ENCODE data around the gene CLCN6. TPM values are rescaled to one million over a fixed set of nuclear protein-coding genes. Genes with fewer than 3 reads are reported as not detected.

Gene CLCN6
- total and polyA plus RNA-seq, 7 experiments from 2014 or later, result 3.4 to 23.0 (median 17.4) TPM

GRCh38 chr1:11788549-11789053, 17.4 kb upstream of the CLCN6 start:
- POLR2A ChIA-PET, result no interaction called here
- Histone ChIP-seq H3K36me3 (ENCODE audit: control insufficient read depth in 2 of 3, insufficient read depth in 3 of 3, low read length in 3 of 3) (peaks cover 0 to 38% (median 3%) of the 10 kb centered on the region in 3 experiments), H3K4me3 (ENCODE audit: low read length) (no peak overlapping the region), H3K9me3 (ENCODE audit: control insufficient read depth in 2 of 3, low read length in 3 of 3) (no peaks in the 10 kb centered on the region), H3K4me1 (ENCODE audit: control insufficient read depth in 2 of 2, insufficient read depth in 2 of 2, low read length in 2 of 2) (peaks cover 4 to 11% of the 10 kb centered on the region in 2 donors), H3K27me3 (ENCODE audit: control insufficient read depth in 2 of 2, insufficient read depth in 2 of 2, low read length in 2 of 2) (no peaks in the 10 kb centered on the region), H3K27ac (ENCODE audit: low read depth, low read length) (no peak overlapping the region)
- DNase-seq (no peak), ATAC-seq (no peak)
- Mint-ChIP-seq H3K4me1 (peaks cover 4 to 9% (median 6%) of the 10 kb centered on the region in 7 donors), H3K4me3 (no peak overlapping the region), H3K27ac (peak overlapping the region in 1 of 9 donors; percentile 43), H3K36me3 (peaks cover 0 to 8% (median 0%) of the 10 kb centered on the region in 5 donors), H3K27me3 (no peaks in the 10 kb centered on the region), H3K9me3 (no peaks in the 10 kb centered on the region)
- CTCF ChIA-PET, result no interaction called here
- intact Hi-C loops (cut with micrococcal nuclease), result no loop called here

GRCh38 chr1:11789126-11790067, 16.6 kb upstream of the CLCN6 start:
- H3K27ac Mint-ChIP-seq, result peak overlapping the region in 1 of 9 donors; percentile 43
- H3K4me3 Mint-ChIP-seq, result no peak overlapping the region
- ChIA-PET POLR2A (interaction anchor here (0.6 kb wide), 1 partner anchor 13 kb away, joined by 5 read pairs; no protein-coding TSS in a partner anchor), CTCF (interaction anchor here (0.6 kb wide), 1 partner anchor 418 kb away, joined by 3 read pairs; no protein-coding TSS in a partner anchor)
- H3K27me3 Mint-ChIP-seq, result no peaks in the 10 kb centered on the region
- Histone ChIP-seq H3K4me1 (ENCODE audit: control insufficient read depth in 2 of 2, insufficient read depth in 2 of 2, low read length in 2 of 2) (peaks cover 4 to 11% of the 10 kb centered on the region in 2 donors), H3K36me3 (ENCODE audit: control insufficient read depth in 2 of 3, insufficient read depth in 3 of 3, low read length in 3 of 3) (peaks cover 0 to 46% (median 10%) of the 10 kb centered on the region in 3 experiments), H3K9me3 (ENCODE audit: control insufficient read depth in 2 of 3, low read length in 3 of 3) (no peaks in the 10 kb centered on the region), H3K4me3 (ENCODE audit: low read length) (no peak overlapping the region), H3K27me3 (ENCODE audit: control insufficient read depth in 2 of 2, insufficient read depth in 2 of 2, low read length in 2 of 2) (no peaks in the 10 kb centered on the region), H3K27ac (ENCODE audit: low read depth, low read length) (no peak overlapping the region)
- DNase-seq (no peak), ATAC-seq (no peak)
- H3K9me3 Mint-ChIP-seq, result no peaks in the 10 kb centered on the region
- intact Hi-C loops (cut with micrococcal nuclease), result no loop called here
- H3K4me1 Mint-ChIP-seq, result peaks cover 4 to 9% (median 6%) of the 10 kb centered on the region in 7 donors
- peaks cover 0 to 9% (median 0%) of the 10 kb centered on the region in 5 donors for H3K36me3 Mint-ChIP-seq

- Histone ChIP-seq H3K36me3 (ENCODE audit: control insufficient read depth in 2 of 3, insufficient read depth in 3 of 3, low read length in 3 of 3) (peaks cover 0 to 55% (median 10%) of the 10 kb centered on the region in 3 experiments), H3K27me3 (ENCODE audit: control insufficient read depth in 2 of 2, insufficient read depth in 2 of 2, low read length in 2 of 2) (no peaks in the 10 kb centered on the region), H3K4me1 (ENCODE audit: control insufficient read depth in 2 of 2, insufficient read depth in 2 of 2, low read length in 2 of 2) (peaks cover 0 to 2% of the 10 kb centered on the region in 2 donors), H3K9me3 (ENCODE audit: control insufficient read depth in 2 of 3, low read length in 3 of 3) (no peaks in the 10 kb centered on the region), H3K4me3 (ENCODE audit: low read length) (no peak overlapping the region), H3K27ac (ENCODE audit: low read depth, low read length) (no peak overlapping the region)
- Mint-ChIP-seq H3K4me3 (no peak overlapping the region), H3K27me3 (no peaks in the 10 kb centered on the region), H3K36me3 (peaks cover 0 to 18% (median 3%) of the 10 kb centered on the region in 5 donors), H3K27ac (peak overlapping the region in 1 of 9 donors; percentile 22), H3K9me3 (no peaks in the 10 kb centered on the region), H3K4me1 (peaks cover 2 to 9% (median 4%) of the 10 kb centered on the region in 7 donors)
- ChIA-PET POLR2A (no interaction called here), CTCF (no interaction called here)
- DNase-seq (no peak), ATAC-seq (no peak)
- intact Hi-C loops (cut with micrococcal nuclease), result no loop called here
Measured at GRCh38 chr1:11790101-11790879, 15.7 kb upstream of the CLCN6 start.

GRCh38 chr1:11790880-11791715, 14.9 kb upstream of the CLCN6 start:
- no peak overlapping the region for H3K4me3 Mint-ChIP-seq
- Histone ChIP-seq H3K9me3 (ENCODE audit: control insufficient read depth in 2 of 3, low read length in 3 of 3) (no peaks in the 10 kb centered on the region), H3K36me3 (ENCODE audit: control insufficient read depth in 2 of 3, insufficient read depth in 3 of 3, low read length in 3 of 3) (peaks cover 0 to 63% (median 10%) of the 10 kb centered on the region in 3 experiments), H3K4me1 (ENCODE audit: control insufficient read depth in 2 of 2, insufficient read depth in 2 of 2, low read length in 2 of 2) (no peaks in the 10 kb centered on the region), H3K27me3 (ENCODE audit: control insufficient read depth in 2 of 2, insufficient read depth in 2 of 2, low read length in 2 of 2) (no peaks in the 10 kb centered on the region), H3K27ac (ENCODE audit: low read depth, low read length) (no peak overlapping the region), H3K4me3 (ENCODE audit: low read length) (no peak overlapping the region)
- peak overlapping the region in 1 of 9 donors; percentile 22 for H3K27ac Mint-ChIP-seq
- POLR2A ChIA-PET, result no interaction called here
- peaks cover 0 to 25% (median 9%) of the 10 kb centered on the region in 5 donors for H3K36me3 Mint-ChIP-seq
- no peaks in the 10 kb centered on the region for H3K9me3 Mint-ChIP-seq
- peaks cover 0 to 5% (median 0%) of the 10 kb centered on the region in 7 donors for H3K4me1 Mint-ChIP-seq
- CTCF ChIA-PET, result no interaction called here
- ATAC-seq, result peak; percentile 87
- DNase-seq, result no peak
- H3K27me3 Mint-ChIP-seq, result no peaks in the 10 kb centered on the region
- intact Hi-C loops (cut with micrococcal nuclease), result no loop called here

GRCh38 chr1:11792106-11792505, 13.9 kb upstream of the CLCN6 start:
- H3K27me3 ChIP-seq (ENCODE audit: control insufficient read depth in 2 of 2, insufficient read depth in 2 of 2, low read length in 2 of 2), result no peaks in the 10 kb centered on the region
- H3K4me3 Mint-ChIP-seq, result peak overlapping the region in 1 of 10 donors; percentile 15
- H3K36me3 ChIP-seq (ENCODE audit: control insufficient read depth in 2 of 3, insufficient read depth in 3 of 3, low read length in 3 of 3), result peaks cover 0 to 68% (median 10%) of the 10 kb centered on the region in 3 experiments
- H3K4me1 ChIP-seq (ENCODE audit: control insufficient read depth in 2 of 2, insufficient read depth in 2 of 2, low read length in 2 of 2), result no peaks in the 10 kb centered on the region
- no peak overlapping the region for H3K27ac ChIP-seq (ENCODE audit: low read depth, low read length)
- no peaks in the 10 kb centered on the region for H3K9me3 ChIP-seq (ENCODE audit: control insufficient read depth in 2 of 3, low read length in 3 of 3)
- H3K4me1 Mint-ChIP-seq, result peaks cover 0 to 5% (median 0%) of the 10 kb centered on the region in 7 donors
- H3K36me3 Mint-ChIP-seq, result peaks cover 0 to 31% (median 9%) of the 10 kb centered on the region in 5 donors
- no peak for ATAC-seq
- CTCF ChIA-PET, result no interaction called here
- H3K9me3 Mint-ChIP-seq, result no peaks in the 10 kb centered on the region
- H3K4me3 ChIP-seq (ENCODE audit: low read length), result no peak overlapping the region
- DNase-seq, result no peak
- peak overlapping the region in 3 of 9 donors; percentile 9 to 43 (median 23) for H3K27ac Mint-ChIP-seq
- POLR2A ChIA-PET, result interaction anchor here (0.6 to 1.3 kb wide), 4 partner anchors 10 to 22 kb away, joined by 3 to 4 read pairs (median 3); partner anchors contain the start of genes CLCN6 and MTHFR
- no peaks in the 10 kb centered on the region for H3K27me3 Mint-ChIP-seq
- intact Hi-C loops (cut with micrococcal nuclease), result no loop called here

- ATAC-seq (no peak), DNase-seq (no peak)
- H3K36me3 ChIP-seq (ENCODE audit: control insufficient read depth in 2 of 3, insufficient read depth in 3 of 3, low read length in 3 of 3), result peaks cover 0 to 82% (median 10%) of the 10 kb centered on the region in 3 experiments
- H3K27me3 ChIP-seq (ENCODE audit: control insufficient read depth in 2 of 2, insufficient read depth in 2 of 2, low read length in 2 of 2), result no peaks in the 10 kb centered on the region
- ChIA-PET CTCF (no interaction called here), POLR2A (no interaction called here)
- no peaks in the 10 kb centered on the region for H3K9me3 ChIP-seq (ENCODE audit: control insufficient read depth in 2 of 3, low read length in 3 of 3)
- Mint-ChIP-seq H3K36me3 (peaks cover 0 to 31% (median 9%) of the 10 kb centered on the region in 5 donors), H3K4me3 (no peak overlapping the region), H3K27ac (no peak overlapping the region), H3K27me3 (no peaks in the 10 kb centered on the region), H3K4me1 (peaks cover 0 to 5% (median 0%) of the 10 kb centered on the region in 7 donors), H3K9me3 (no peaks in the 10 kb centered on the region)
- intact Hi-C loops (cut with micrococcal nuclease), result no loop called here
- no peak overlapping the region for H3K4me3 ChIP-seq (ENCODE audit: low read length)
- no peak overlapping the region for H3K27ac ChIP-seq (ENCODE audit: low read depth, low read length)
- no peaks in the 10 kb centered on the region for H3K4me1 ChIP-seq (ENCODE audit: control insufficient read depth in 2 of 2, insufficient read depth in 2 of 2, low read length in 2 of 2)
Measured at GRCh38 chr1:11793819-11794218, 12.2 kb upstream of the CLCN6 start.

Data from naive thymus-derived CD4-positive, alpha-beta T cell (primary cell).